GM15510 (cell line): ENCODE data around the gene MAGI2.

Experiments used
- POLR2A ChIP-seq: IDR thresholded peaks from 3 replicates; pipeline ENCODE4 v1.6.1; 2011; ENCODE audit warnings: borderline replicate concordance; ENCODE audit not compliant: insufficient read length; ENCODE audit errors: extremely low read depth

Gene MAGI2

GRCh38 chr7:78895393-78895792 is 558.1 kb downstream of the MAGI2 start:
- TF ChIP-seq POLR2A = no peak

GRCh38 chr7:78879206-78879605 is 574.3 kb downstream of the MAGI2 start:
- TF ChIP-seq POLR2A = no peak

- no peak for TF ChIP-seq POLR2A
These were observed 580.4 kb downstream of the MAGI2 start for GRCh38 chr7:78873117-78873516.

- TF ChIP-seq POLR2A = no peak
These were observed 589.1 kb downstream of the MAGI2 start for GRCh38 chr7:78864339-78864738.

- no peak for TF ChIP-seq POLR2A
These were observed 590.2 kb downstream of the MAGI2 start for GRCh38 chr7:78863281-78863680.

- TF ChIP-seq POLR2A = no peak
These were observed 591.0 kb downstream of the MAGI2 start for GRCh38 chr7:78862411-78862900.

- TF ChIP-seq POLR2A = no peak
These were observed 600.5 kb downstream of the MAGI2 start for GRCh38 chr7:78852951-78853350.

GRCh38 chr7:78850093-78850740 is 603.2 kb downstream of the MAGI2 start:
- TF ChIP-seq POLR2A = no peak

GRCh38 chr7:78845155-78845554 is 608.3 kb downstream of the MAGI2 start:
- TF ChIP-seq POLR2A = no peak

GRCh38 chr7:78842068-78842467 is 611.4 kb downstream of the MAGI2 start:
- no peak for TF ChIP-seq POLR2A

- TF ChIP-seq POLR2A = no peak
These were observed 617.6 kb downstream of the MAGI2 start for GRCh38 chr7:78835897-78836296.

- no peak for TF ChIP-seq POLR2A
These were observed 625.1 kb downstream of the MAGI2 start for GRCh38 chr7:78828317-78828716.

- TF ChIP-seq POLR2A = no peak
These were observed 649.9 kb downstream of the MAGI2 start for GRCh38 chr7:78803501-78804127.

GRCh38 chr7:78794101-78794500 is 659.4 kb downstream of the MAGI2 start:
- no peak for TF ChIP-seq POLR2A

- no peak for TF ChIP-seq POLR2A
These were observed 660.8 kb downstream of the MAGI2 start for GRCh38 chr7:78792624-78793023.

- TF ChIP-seq POLR2A = no peak
These were observed 661.5 kb downstream of the MAGI2 start for GRCh38 chr7:78792006-78792405.

- TF ChIP-seq POLR2A = no peak
These were observed 665.0 kb downstream of the MAGI2 start for GRCh38 chr7:78788464-78788863.

- TF ChIP-seq POLR2A = no peak
These were observed 665.6 kb downstream of the MAGI2 start for GRCh38 chr7:78787854-78788253.

- no peak for TF ChIP-seq POLR2A
These were observed 667.4 kb downstream of the MAGI2 start for GRCh38 chr7:78786055-78786454.
